ENCODE measurements around the gene KRABD2.
A peak's percentile ranks its signal among the peaks of the same experiment; 100 is the strongest.

Gene KRABD2

GRCh38 chr17:8392274-8392673, 15.8 kb upstream of the KRABD2 start:
- TF ChIP-seq CTCF (IDR thresholded peaks at IDR 0.05) (no peak), POLR2A (IDR thresholded peaks at IDR 0.05) (no peak)

GRCh38 chr17:8391711-8392110, 15.2 kb upstream of the KRABD2 start:
- H3K4me1 ChIP-seq: no peaks in the 10 kb centered on the region
- H3K4me3 ChIP-seq: no peak overlapping the region
- TF ChIP-seq CTCF (IDR thresholded peaks at IDR 0.05) (no peak), POLR2A (IDR thresholded peaks at IDR 0.05) (no peak)
- no peaks in the 10 kb centered on the region for H3K36me3 ChIP-seq
- no peaks in the 10 kb centered on the region for H3K27me3 ChIP-seq
- DNase-seq: no peak
- H3K27ac ChIP-seq: no peak overlapping the region
- no peaks in the 10 kb centered on the region for H3K9me3 ChIP-seq

More at GRCh38 chr17:8392274-8392673, 15.8 kb upstream of the KRABD2 start:
- no peak overlapping the region for H3K4me3 ChIP-seq
- no peak for DNase-seq
- H3K27me3 ChIP-seq: no peaks in the 10 kb centered on the region
- H3K4me1 ChIP-seq: no peaks in the 10 kb centered on the region
- H3K9me3 ChIP-seq: no peaks in the 10 kb centered on the region
- no peaks in the 10 kb centered on the region for H3K36me3 ChIP-seq
- no peak overlapping the region for H3K27ac ChIP-seq

- Histone ChIP-seq H3K4me3 (no peak overlapping the region), H3K27me3 (no peaks in the 10 kb centered on the region), H3K36me3 (no peaks in the 10 kb centered on the region), H3K27ac (no peak overlapping the region), H3K9me3 (no peaks in the 10 kb centered on the region), H3K4me1 (peaks cover 0 to 7% (median 0%) of the 10 kb centered on the region in 4 donors)
- DNase-seq: no peak
- TF ChIP-seq CTCF (IDR thresholded peaks at IDR 0.05) (no peak), POLR2A (IDR thresholded peaks at IDR 0.05) (no peak)
Observed at GRCh38 chr17:8387914-8388651, 11.6 kb upstream of the KRABD2 start.

- no peaks in the 10 kb centered on the region for H3K36me3 ChIP-seq
- no peak overlapping the region for H3K4me3 ChIP-seq
- H3K9me3 ChIP-seq: no peaks in the 10 kb centered on the region
- H3K27me3 ChIP-seq: no peaks in the 10 kb centered on the region
- no peak overlapping the region for H3K27ac ChIP-seq
- no peak for DNase-seq
- no peak for TF ChIP-seq POLR2A (IDR thresholded peaks at IDR 0.05)
- TF ChIP-seq CTCF (IDR thresholded peaks at IDR 0.05): no peak
- peaks cover 0 to 12% (median 3%) of the 10 kb centered on the region in 4 donors for H3K4me1 ChIP-seq
Observed at GRCh38 chr17:8386841-8387240, 10.3 kb upstream of the KRABD2 start.

GRCh38 chr17:8384801-8385378, 8.4 kb upstream of the KRABD2 start:
- TF ChIP-seq CTCF (IDR thresholded peaks at IDR 0.05) (no peak), POLR2A (IDR thresholded peaks at IDR 0.05) (no peak)
- H3K36me3 ChIP-seq: peaks cover 0 to 18% (median 0%) of the 10 kb centered on the region in 3 donors
- H3K9me3 ChIP-seq: no peaks in the 10 kb centered on the region
- H3K4me3 ChIP-seq: no peak overlapping the region
- H3K4me1 ChIP-seq: peaks cover 0 to 31% (median 14%) of the 10 kb centered on the region in 4 donors
- H3K27me3 ChIP-seq: no peaks in the 10 kb centered on the region
- peak overlapping the region in 1 of 4 donors; percentile 27 for H3K27ac ChIP-seq
- no peak for DNase-seq

All from Peyer's patch (tissue), 4 donors.